ENCODE results near the gene BNIP1. TPM values are rescaled to one million over a fixed set of nuclear protein-coding genes. Genes with fewer than 3 reads are reported as not detected.

BNIP1 gene
- total RNA-seq, 6 experiments from 2014 or later: 13.9 to 20.9 (median 17.3) TPM

- H3K4me1 Mint-ChIP-seq (ENCODE audit: low read depth): peaks cover 21% of the 10 kb centered on the region
- H3K27me3 Mint-ChIP-seq (ENCODE audit: insufficient read depth): peaks cover 29% of the 10 kb centered on the region
- no peak for DNase-seq
- no peak for TF ChIP-seq CTCF (IDR thresholded peaks at IDR 0.05)
- H3K36me3 Mint-ChIP-seq (ENCODE audit: low read depth): peaks cover 7% of the 10 kb centered on the region
- no peak overlapping the region for H3K27ac Mint-ChIP-seq
- H3K4me3 Mint-ChIP-seq: peak overlapping the region; percentile 26
- peaks cover 7% of the 10 kb centered on the region for H3K9me3 Mint-ChIP-seq
These were observed 58.0 kb downstream of the BNIP1 start for GRCh38 chr5:173202266-173202875.

- H3K4me3 Mint-ChIP-seq: no peak overlapping the region
- peak; percentile 79 for TF ChIP-seq CTCF (IDR thresholded peaks at IDR 0.05)
- peaks cover 5% of the 10 kb centered on the region for H3K36me3 Mint-ChIP-seq (ENCODE audit: low read depth)
- H3K27ac Mint-ChIP-seq: no peak overlapping the region
- peaks cover 4% of the 10 kb centered on the region for H3K9me3 Mint-ChIP-seq
- H3K4me1 Mint-ChIP-seq (ENCODE audit: low read depth): peaks cover 21% of the 10 kb centered on the region
- peak; percentile 25 for DNase-seq
- H3K27me3 Mint-ChIP-seq (ENCODE audit: insufficient read depth): peaks cover 36% of the 10 kb centered on the region
These were observed 60.1 kb downstream of the BNIP1 start for GRCh38 chr5:173204185-173204979.

DNA sequence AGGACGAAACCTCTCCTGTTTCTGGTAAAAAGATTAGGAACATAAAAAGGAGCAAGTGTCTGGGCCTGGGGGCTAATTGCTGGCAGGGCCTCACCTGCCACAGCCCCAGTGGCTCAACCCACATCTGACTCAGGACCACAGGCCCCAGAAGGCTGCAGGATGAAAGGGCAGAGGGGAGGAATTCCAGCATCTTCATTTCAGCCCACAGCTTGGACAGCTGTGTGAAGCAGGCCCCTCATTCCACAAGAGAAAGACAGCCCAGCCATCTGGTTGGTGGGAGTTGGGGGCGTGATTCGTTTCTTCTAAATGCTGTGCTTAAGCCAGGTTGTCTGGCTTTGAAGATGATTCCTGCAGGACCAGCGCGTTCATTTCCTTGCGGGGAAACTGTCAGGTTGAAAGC lies 61.6 kb downstream of the BNIP1 start:
- DNase-seq: no peak
- Mint-ChIP-seq H3K4me3 (no peak overlapping the region), H3K9me3 (no peaks in the 10 kb centered on the region), H3K36me3 (ENCODE audit: low read depth) (no peaks in the 10 kb centered on the region), H3K27me3 (ENCODE audit: insufficient read depth) (peaks cover 39% of the 10 kb centered on the region), H3K4me1 (ENCODE audit: low read depth) (peaks cover 21% of the 10 kb centered on the region), H3K27ac (no peak overlapping the region)
- TF ChIP-seq CTCF (IDR thresholded peaks at IDR 0.05): no peak

DNA sequence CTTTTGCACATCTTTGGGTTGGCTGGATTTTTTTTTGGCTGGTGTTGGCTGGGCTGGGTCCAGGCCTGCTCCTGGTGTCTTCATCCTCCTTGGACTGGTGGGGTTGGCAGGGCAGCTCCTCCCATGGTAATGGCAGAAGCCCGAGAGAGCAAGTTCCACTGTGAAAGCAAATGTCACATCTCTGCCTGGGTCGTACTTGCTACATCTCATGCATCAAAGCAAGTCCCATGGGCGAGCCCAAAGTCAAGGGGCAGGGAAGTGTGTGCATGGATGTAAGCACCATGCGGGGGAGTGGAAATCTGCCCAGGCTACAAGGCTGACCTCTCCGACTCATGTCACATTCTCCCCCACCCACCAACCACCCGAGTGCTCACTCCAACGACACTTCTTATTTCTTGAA lies 64.0 kb downstream of the BNIP1 start:
- Mint-ChIP-seq H3K9me3 (no peaks in the 10 kb centered on the region), H3K36me3 (ENCODE audit: low read depth) (no peaks in the 10 kb centered on the region), H3K4me1 (ENCODE audit: low read depth) (no peaks in the 10 kb centered on the region), H3K27me3 (ENCODE audit: insufficient read depth) (peaks cover 44% of the 10 kb centered on the region), H3K27ac (no peak overlapping the region), H3K4me3 (no peak overlapping the region)
- DNase-seq: no peak
- no peak for TF ChIP-seq CTCF (IDR thresholded peaks at IDR 0.05)

DNA sequence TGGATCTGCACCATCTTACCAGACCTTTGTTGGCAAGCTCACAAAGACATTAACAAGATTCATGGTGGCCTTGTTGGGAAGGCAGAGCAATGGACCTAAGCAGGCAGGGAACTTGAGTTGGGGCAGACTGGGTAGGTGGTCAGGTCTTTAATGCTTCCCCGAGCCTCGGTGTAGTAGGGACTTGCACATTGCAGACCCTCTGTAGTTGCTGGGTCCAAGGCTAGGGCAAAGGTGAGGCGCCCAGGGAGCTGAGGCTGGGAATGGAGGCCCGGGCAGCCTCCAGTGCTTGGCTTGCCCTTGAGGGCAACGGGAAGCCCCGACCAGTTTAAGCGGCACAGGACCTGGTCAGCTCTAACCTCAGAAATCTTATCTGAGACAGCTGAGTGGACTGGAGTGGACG lies 66.5 kb downstream of the BNIP1 start:
- Mint-ChIP-seq H3K36me3 (ENCODE audit: low read depth) (peaks cover 8% of the 10 kb centered on the region; the same call in 1 of the 2 replicates), H3K9me3 (peaks cover 10% of the 10 kb centered on the region; the same call in 1 of the 2 replicates), H3K4me1 (ENCODE audit: low read depth) (no peaks in the 10 kb centered on the region), H3K27ac (no peak overlapping the region), H3K27me3 (ENCODE audit: insufficient read depth) (peaks cover 48% of the 10 kb centered on the region), H3K4me3 (no peak overlapping the region)
- no peak for DNase-seq
- TF ChIP-seq CTCF (IDR thresholded peaks at IDR 0.05): no peak
